HepG2 (cell line): ENCODE results near the gene CDK6. TPM values are rescaled to one million over a fixed set of nuclear protein-coding genes. Genes with fewer than 3 reads are reported as not detected.

ENCODE experiments used
- ELF4 ChIP-seq: sonication (generic); formaldehyde crosslinking; IDR thresholded peaks from 2 replicates; pipeline ENCODE4 v1.5.0; 2020; ENCODE audit warnings: missing genetic modification reagents, mild to moderate bottlenecking, moderate library complexity, borderline replicate concordance
- MAZ ChIP-seq, 2 experiments: sonication (generic) in 1 of 2; formaldehyde crosslinking in 1 of 2; IDR thresholded peaks; 2 replicates each; pipeline versions ENCODE4 v1.5.0 to v1.6.1; 2012 to 2020; ENCODE audit warnings: low read depth in 2 of 2, mild to moderate bottlenecking in 2 of 2, borderline replicate concordance in 1 of 2, improper control_type of control experiment in 1 of 2, low read length in 1 of 2, missing genetic modification reagents in 1 of 2, moderate library complexity in 1 of 2
- MTERF4 ChIP-seq: sonication (generic); formaldehyde crosslinking; IDR thresholded peaks from 2 replicates; pipeline ENCODE4 v1.8.0; 2023; ENCODE audit warnings: mild to moderate bottlenecking, missing genetic modification reagents
- MXD3 ChIP-seq: IDR thresholded peaks from 2 replicates; pipeline ENCODE4 v1.6.1; 2016; ENCODE audit warnings: mild to moderate bottlenecking, missing biosample characterization, missing genetic modification reagents
- ONECUT2 ChIP-seq: sonication (generic); formaldehyde crosslinking; IDR thresholded peaks from 2 replicates; pipeline ENCODE4 v1.4.0; 2020; ENCODE audit warnings: missing genetic modification reagents
- PBX3 ChIP-seq: sonication (generic); formaldehyde crosslinking; IDR thresholded peaks from 2 replicates; pipeline ENCODE4 v1.8.1; 2023; ENCODE audit warnings: missing genetic modification reagents, inconsistent platforms, borderline replicate concordance
- POLR2AphosphoS2 ChIP-seq: IDR thresholded peaks from 2 replicates; pipeline ENCODE4 v1.6.1; 2011; ENCODE audit warnings: low read depth, low read length, improper control_type of control experiment
- POLR2G ChIP-seq: fragments of 200-400 bp; formaldehyde crosslinking; IDR thresholded peaks from 2 replicates; pipeline ENCODE4 v1.6.1; 2018; ENCODE audit warnings: mild to moderate bottlenecking, low read depth, low read length, moderate library complexity
- SOX6 ChIP-seq, 2 experiments: fragments of 450-650 bp in 1 of 2; sonication (generic) in 1 of 2; formaldehyde crosslinking in 1 of 2; IDR thresholded peaks; 2 replicates each; pipeline versions ENCODE4 v1.4.0 to v1.6.1; 2017 to 2020; ENCODE audit warnings: antibody characterized with exemption in 1 of 2, mild to moderate bottlenecking in 1 of 2, missing genetic modification reagents in 1 of 2
- ZHX1 ChIP-seq: sonication (generic); formaldehyde crosslinking; IDR thresholded peaks from 2 replicates; pipeline ENCODE4 v1.8.1; 2022; ENCODE audit warnings: low read depth, mild to moderate bottlenecking, missing genetic modification reagents
- ZNF18 ChIP-seq: sonication (generic); formaldehyde crosslinking; IDR thresholded peaks from 2 replicates; pipeline ENCODE4 v1.8.0; 2022; ENCODE audit warnings: mild to moderate bottlenecking, missing genetic modification reagents; ENCODE audit not compliant: insufficient replicate concordance
- ZSCAN5A ChIP-seq: sonication (generic); formaldehyde crosslinking; IDR thresholded peaks from 2 replicates; pipeline ENCODE4 v1.8.0; 2022; ENCODE audit warnings: mild to moderate bottlenecking, missing genetic modification reagents, borderline replicate concordance
- polyA plus RNA-seq, 8 experiments: library from polyadenylated mRNA; depleted of rRNA in 3 of 8; stranded (reverse) in 7 of 8; unstranded in 1 of 8; fragments of >200 nt; fragmentation: Illumina TruSeq in 4 of 8; extraction: Trizol in 4 of 8; gene quantifications; 2 replicates each; pipeline versions ENCODE4 v1.2.1 to v1.2.3, GENCODE V29; 2011 to 2016; ENCODE audit warnings: low read depth in 4 of 8, missing spikeins in 1 of 8, mixed read lengths in 1 of 8; ENCODE audit not compliant: insufficient read depth in 1 of 8
- total RNA-seq, 5 experiments: library from RNA; depleted of rRNA; stranded (reverse); fragments of >200 nt; fragmentation: Illumina TruSeq; extraction: Trizol; gene quantifications; 2 replicates each; pipeline ENCODE4 v1.2.3, GENCODE V29; 2016; ENCODE audit warnings: low read depth in 1 of 5

CDK6 gene
- total and polyA plus RNA-seq, 2 of the 13 experiments (the other 11 are each of a cell fraction or from before 2014, with no cell fraction given), result 34.6 to 90.8 TPM

- no peak for TF ChIP-seq MAZ (IDR thresholded peaks at IDR 0.05; ENCODE audit: borderline replicate concordance, low read depth, low read length)
- 0 out of 2 replicates have a peak, but pooled peaks have one; percentile 23 for TF ChIP-seq MAZ (CRISPR knock-in tag; IDR thresholded peaks at IDR 0.05; ENCODE audit: low read depth)
- TF ChIP-seq ZSCAN5A (CRISPR knock-in tag), result no peak
- TF ChIP-seq MXD3 (CRISPR knock-in tag), result no peak
- TF ChIP-seq ONECUT2, result no peak
- no peak for TF ChIP-seq MTERF4
- TF ChIP-seq POLR2AphosphoS2, result no peak
- no peak for TF ChIP-seq SOX6 (IDR thresholded peaks at IDR 0.05)
- 0 out of 2 replicates have a peak, but pooled peaks have one; percentile 4 for TF ChIP-seq SOX6 (CRISPR knock-in tag; IDR thresholded peaks at IDR 0.05)
- TF ChIP-seq POLR2G, result 0 out of 2 replicates have a peak, but pooled peaks have one; percentile 13
- TF ChIP-seq ZHX1 (CRISPR knock-in tag), result no peak
- no peak for TF ChIP-seq ZNF18 (CRISPR knock-in tag)
- TF ChIP-seq PBX3 (CRISPR knock-in tag), result no peak
- TF ChIP-seq ELF4, result peak; percentile 85
Measured at GRCh38 chr7:92809397-92809759, 27.0 kb downstream of the CDK6 start (continued).
